ENCODE data around the gene MRPS15. TPM values are rescaled to one million over a fixed set of nuclear protein-coding genes. Genes with fewer than 3 reads are reported as not detected.
"Not testable (repeated sequence)": the region's sequence is repeated elsewhere in the genome, so short reads cannot be mapped to it uniquely, and the experiment has no call there.

MRPS15 gene
- total RNA-seq, 1 donor from 2014 or later = 92.1 TPM

GRCh38 chr1:36484099-36484498 lies 19.9 kb upstream of the MRPS15 start:
- no peak for DNase-seq (ENCODE audit: low read depth, low spot score)

- DNase-seq (ENCODE audit: low read depth, low spot score) = no peak
Observed at GRCh38 chr1:36482724-36483388, 18.7 kb upstream of the MRPS15 start, which contains the start of gene CSF3R. CSF3R (minus strand) TSS chr1:36482913; CDS start chr1:36479496, 3,417 bp downstream.

GRCh38 chr1:36481771-36482723 lies 17.9 kb upstream of the MRPS15 start:
- DNase-seq (ENCODE audit: low read depth, low spot score) = no peak

- DNase-seq (ENCODE audit: low read depth, low spot score) = no peak
Observed at GRCh38 chr1:36481091-36481490, 16.9 kb upstream of the MRPS15 start.

GRCh38 chr1:36480161-36480560 lies 16.0 kb upstream of the MRPS15 start:
- DNase-seq (ENCODE audit: low read depth, low spot score) = no peak

GRCh38 chr1:36479505-36480051 lies 15.4 kb upstream of the MRPS15 start:
- no peak for DNase-seq (ENCODE audit: low read depth, low spot score)

GRCh38 chr1:36477615-36478014 lies 13.4 kb upstream of the MRPS15 start:
- DNase-seq (ENCODE audit: low read depth, low spot score) = not testable (repeated sequence)

GRCh38 chr1:36476945-36477344 lies 12.8 kb upstream of the MRPS15 start:
- no peak for DNase-seq (ENCODE audit: low read depth, low spot score)

- DNase-seq (ENCODE audit: low read depth, low spot score) = no peak
Observed at GRCh38 chr1:36475910-36476604, 11.9 kb upstream of the MRPS15 start.

- DNase-seq (ENCODE audit: low read depth, low spot score) = no peak
Observed at GRCh38 chr1:36475341-36475740, 11.2 kb upstream of the MRPS15 start.

- DNase-seq (ENCODE audit: low read depth, low spot score) = no peak
Observed at GRCh38 chr1:36472656-36473055, 8.5 kb upstream of the MRPS15 start.

- no peak for DNase-seq (ENCODE audit: low read depth, low spot score)
Observed at GRCh38 chr1:36471830-36472641, 7.9 kb upstream of the MRPS15 start.

GRCh38 chr1:36469163-36469562 lies 5.0 kb upstream of the MRPS15 start:
- no peak for DNase-seq (ENCODE audit: low read depth, low spot score)

GRCh38 chr1:36467700-36468455 lies 3.7 kb upstream of the MRPS15 start:
- DNase-seq (ENCODE audit: low read depth, low spot score) = no peak

GRCh38 chr1:36467027-36467410 lies 2.8 kb upstream of the MRPS15 start:
- DNase-seq (ENCODE audit: low read depth, low spot score) = no peak

GRCh38 chr1:36466370-36467026 lies 2.3 kb upstream of the MRPS15 start:
- no peak for DNase-seq (ENCODE audit: low read depth, low spot score)

- no peak for DNase-seq (ENCODE audit: low read depth, low spot score)
Observed at GRCh38 chr1:36465731-36466369, 1.7 kb upstream of the MRPS15 start.

GRCh38 chr1:36464605-36465393 lies 615 bp upstream of the MRPS15 start:
- no peak for DNase-seq (ENCODE audit: low read depth, low spot score)
